GM12891 (cell line): ENCODE results near the gene NANS.

ENCODE experiments used
- PAX5 ChIP-seq: IDR thresholded peaks from 2 replicates; pipeline ENCODE4 v1.6.1; 2011; ENCODE audit warnings: low read length, moderate library complexity, mild to moderate bottlenecking; ENCODE audit not compliant: insufficient read depth, severe bottlenecking
- POLR2A ChIP-seq: IDR thresholded peaks from 2 replicates; pipeline ENCODE4 v1.6.1; 2011; ENCODE audit warnings: low read depth, low read length, control low read depth
- POLR2AphosphoS5 ChIP-seq: IDR thresholded peaks from 2 replicates; pipeline ENCODE4 v1.6.1; 2011; ENCODE audit warnings: low read depth, low read length, control low read depth
- TAF1 ChIP-seq: IDR thresholded peaks from 2 replicates; pipeline ENCODE4 v1.6.1; 2011; ENCODE audit warnings: low read depth, low read length, control low read depth

GRCh38 chr9:98104445-98104881 lies 47.9 kb downstream of the NANS start:
- TF ChIP-seq PAX5 (no peak), POLR2AphosphoS5 (no peak), POLR2A (no peak), TAF1 (no peak)
